Stimulated activated CD4-positive, alpha-beta T cell treated with anti-CD3 and anti-CD28 coated beads, Interleukin-2, amount 100 ng/mL, for 48 hours (primary cell): ENCODE results near the gene PTGES.

Experiments used
- DNase-seq, 2 donors: peaks; one replicate each; pipeline ENCODE4 v3.0.0-alpha.2; 2020

PTGES gene

DNA sequence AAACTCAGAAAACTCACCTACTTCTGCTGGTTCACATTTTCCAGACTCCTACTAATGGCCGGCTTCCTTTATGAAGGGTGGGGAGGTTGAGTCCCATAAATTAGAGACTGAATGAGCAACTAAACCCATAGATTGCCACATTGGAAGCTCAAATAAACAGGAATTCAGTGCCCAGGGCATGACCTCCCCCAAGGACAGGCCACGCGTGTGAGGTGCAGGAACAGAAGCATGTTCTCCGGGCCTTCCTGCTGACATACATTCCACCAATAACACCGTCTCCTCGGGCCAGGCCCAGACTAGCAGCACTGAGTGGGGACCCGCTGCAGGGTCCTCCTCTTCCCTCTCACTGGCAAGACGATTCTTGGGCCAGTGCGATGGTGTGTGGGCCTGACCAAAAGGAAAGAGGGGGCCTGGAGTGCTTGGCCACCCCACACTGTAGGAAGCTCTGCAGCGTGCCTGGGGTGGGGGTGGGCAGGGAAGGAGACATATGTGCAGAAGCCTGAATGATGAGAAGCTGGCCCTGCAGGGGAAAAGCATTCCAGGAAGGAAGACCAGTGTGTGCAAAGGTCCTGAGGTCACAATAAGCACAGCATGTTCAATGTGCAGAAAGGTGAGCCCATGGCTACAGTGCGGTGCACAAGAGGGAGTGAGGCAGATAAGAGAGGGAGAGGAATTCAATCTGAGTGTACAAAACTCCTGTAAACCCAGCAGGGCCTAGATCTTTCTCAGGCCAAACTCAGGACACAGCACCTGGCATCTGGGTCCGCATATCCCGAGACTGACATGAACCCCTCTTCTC is 12.0 kb downstream of the PTGES start:
- DNase-seq: no peak

DNA sequence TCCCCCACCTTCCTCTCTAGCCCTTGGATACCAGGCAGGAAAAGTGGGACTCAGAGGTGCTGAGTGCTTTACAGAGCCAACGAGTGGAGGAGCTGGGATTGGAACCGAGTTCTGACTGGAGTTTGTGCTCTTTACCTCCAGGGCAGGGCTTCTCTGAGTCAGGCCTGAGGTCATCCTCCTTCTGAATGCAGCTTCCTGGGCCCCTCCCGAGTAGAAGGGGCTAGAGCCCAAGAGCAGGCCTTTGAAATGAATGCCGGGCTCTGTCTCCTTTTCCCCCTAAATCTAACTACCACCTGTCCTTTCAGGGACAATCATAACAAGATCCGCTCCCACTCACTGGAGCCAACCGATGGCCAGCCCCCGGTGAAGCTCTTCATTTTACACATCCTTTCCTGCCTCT is 12.7 kb downstream of the PTGES start:
- no peak for DNase-seq

DNA sequence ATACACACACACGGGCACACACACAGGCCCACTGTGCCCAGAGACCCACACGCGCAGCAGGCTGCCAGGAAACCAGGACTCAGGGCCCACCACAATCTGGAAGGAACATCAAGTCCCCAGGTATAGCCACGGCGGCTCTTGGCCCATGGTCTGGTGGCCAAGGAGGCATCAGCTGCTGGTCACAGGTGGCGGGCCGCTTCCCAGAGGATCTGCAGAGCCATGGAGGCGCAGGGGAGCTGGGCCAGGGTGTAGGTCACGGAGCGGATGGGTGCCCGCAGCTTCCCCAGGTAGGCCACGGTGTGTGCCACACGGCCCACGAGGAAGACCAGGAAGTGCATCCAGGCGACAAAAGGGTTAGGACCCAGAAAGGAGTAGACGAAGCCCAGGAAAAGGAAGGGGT is 13.4 kb downstream of the PTGES start:
- DNase-seq: no peak

DNA sequence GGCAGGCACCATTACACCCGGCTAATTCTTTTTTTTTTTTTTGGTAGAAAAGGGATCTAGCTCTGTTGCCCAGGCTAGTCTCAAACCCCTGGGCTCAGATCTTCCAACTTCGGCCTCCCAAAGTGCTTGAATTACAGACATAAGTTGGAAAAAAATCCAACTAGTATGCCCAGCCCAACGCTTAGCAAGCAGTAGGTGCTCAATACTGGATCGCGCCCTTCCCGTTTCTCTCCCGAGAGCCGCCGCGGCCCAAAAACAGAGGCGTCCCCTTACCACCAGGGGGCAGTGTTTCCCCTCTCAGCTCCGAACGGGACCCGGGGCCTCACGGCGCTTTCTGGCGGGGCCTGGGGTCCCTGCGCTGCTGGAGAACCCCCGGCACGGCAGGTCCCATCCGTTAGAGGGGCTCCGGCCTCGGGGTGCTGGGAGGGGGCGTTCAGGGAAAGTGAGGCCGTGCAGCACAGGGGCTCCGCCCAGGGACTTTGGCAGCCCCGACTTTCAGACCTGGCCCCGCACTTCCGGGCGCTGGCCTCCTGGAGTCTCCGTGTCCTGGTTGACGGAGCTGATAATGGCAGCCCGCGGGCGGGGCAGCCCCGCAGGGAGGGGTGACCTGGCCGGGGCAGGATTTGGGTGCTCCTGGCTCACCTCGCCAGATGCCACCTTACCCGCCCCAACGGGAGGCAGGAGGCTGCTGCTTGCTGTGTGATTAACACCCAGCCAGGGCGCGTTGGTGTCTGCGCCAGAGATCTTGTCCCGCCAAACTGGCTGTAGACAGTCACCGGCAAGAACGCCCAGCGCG is 15.2 kb downstream of the PTGES start:
- peak; percentile 91 to 96 for DNase-seq

DNA sequence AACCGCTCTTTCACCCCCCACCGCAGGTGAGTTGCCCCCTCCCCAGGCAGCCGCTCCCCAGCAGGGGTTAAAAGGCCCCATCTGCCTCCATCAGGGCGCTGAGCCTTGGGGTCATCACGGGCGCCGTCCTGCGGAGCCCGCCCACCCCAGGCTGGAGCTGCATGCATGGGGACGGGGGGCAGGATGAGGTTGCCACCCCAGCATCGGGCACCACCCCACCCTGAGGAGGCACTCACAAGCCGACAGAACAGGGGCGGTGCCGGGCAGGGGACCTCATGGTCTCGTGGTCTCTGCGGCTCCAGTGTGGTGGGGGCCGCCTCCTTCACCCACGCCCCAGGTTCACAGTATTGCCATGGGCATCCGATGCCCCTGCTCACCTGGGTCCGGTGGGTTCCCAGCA is 16.5 kb downstream of the PTGES start:
- DNase-seq: no peak

DNA sequence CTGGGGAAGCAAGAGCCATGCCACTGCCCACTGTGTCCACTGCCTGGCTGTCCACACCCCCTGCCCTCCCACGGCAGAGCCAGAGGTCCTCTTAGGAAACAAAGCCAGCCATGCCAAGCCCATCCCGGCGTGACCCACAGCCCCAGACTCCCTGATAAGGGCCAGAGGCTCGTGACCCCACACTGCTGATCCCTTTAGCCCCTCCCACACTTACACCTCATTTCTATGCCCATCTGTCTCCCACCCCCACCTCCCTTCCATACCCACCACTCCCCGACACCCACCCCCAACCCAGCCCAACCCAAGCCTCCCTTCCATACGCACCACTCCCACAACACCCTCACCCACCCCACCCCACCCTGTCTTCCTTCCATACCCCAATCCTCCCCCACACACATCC is 17.3 kb downstream of the PTGES start:
- no peak for DNase-seq

DNA sequence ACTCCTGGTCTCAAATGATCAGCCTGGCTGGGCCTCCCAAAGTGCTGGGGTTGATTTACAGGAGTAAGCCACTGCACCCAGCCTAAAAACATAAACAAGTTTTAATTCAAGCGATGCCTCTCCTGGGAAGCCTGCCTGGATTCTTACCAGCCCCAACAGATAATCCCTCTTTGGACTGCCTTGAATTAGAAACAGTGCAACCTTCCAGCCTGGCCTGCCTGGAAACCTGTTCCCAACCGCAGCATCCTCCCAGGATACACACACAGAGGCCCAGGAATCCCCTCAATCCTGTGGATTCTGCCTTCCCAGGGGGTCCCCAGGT is 19.2 kb downstream of the PTGES start:
- no peak for DNase-seq

DNA sequence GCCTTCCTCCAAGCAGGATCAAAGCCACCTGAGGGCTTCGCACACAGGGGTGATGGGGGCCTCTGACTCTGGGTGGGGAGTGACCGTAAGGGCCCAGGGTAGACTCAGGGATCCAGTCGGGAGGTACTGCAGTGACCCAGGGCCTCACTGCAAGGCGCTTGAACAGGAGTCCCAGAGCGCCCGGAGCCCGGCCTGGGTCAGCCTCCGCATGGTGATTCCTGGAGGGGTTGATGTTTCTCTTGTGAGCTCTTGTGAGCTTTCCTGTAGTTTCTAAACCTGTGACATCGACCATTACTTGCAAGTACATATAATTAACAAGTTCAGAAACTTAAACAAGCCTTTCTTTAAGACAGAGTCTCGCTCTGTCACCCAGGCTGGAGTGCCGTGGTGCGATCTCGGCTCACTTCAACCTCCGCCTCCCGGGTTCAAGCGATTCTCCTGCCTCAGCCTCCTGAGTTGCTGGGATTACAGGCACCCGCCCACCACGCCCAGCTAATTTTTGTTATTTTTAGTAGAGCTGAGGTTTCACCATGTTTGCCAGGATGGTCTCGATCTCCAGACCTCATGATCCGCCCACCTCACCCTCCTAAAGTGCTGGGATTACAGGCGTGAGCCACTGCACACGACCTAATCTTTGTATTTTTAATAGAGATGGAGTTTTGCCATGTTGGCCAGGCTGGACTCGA is 19.8 kb downstream of the PTGES start:
- no peak for DNase-seq

DNA sequence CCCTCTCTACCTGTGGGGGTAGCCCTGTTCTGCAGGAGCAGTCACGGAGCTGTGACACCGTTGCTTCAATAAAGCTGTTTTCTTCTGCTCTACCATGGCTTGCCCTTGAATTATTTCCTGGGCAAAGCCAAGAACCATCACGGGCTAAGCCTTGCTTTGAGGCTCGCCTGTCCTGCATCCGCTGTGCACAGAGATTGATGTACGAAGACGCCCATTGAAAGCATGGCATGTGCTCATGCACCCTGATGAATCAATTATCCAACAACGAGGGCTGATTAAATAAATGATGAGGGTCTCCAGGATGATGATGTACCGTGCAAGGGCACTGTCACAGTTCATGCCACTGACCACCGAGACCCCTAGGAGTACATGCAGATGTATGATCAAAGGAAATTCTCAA is 20.7 kb downstream of the PTGES start:
- no peak for DNase-seq

DNA sequence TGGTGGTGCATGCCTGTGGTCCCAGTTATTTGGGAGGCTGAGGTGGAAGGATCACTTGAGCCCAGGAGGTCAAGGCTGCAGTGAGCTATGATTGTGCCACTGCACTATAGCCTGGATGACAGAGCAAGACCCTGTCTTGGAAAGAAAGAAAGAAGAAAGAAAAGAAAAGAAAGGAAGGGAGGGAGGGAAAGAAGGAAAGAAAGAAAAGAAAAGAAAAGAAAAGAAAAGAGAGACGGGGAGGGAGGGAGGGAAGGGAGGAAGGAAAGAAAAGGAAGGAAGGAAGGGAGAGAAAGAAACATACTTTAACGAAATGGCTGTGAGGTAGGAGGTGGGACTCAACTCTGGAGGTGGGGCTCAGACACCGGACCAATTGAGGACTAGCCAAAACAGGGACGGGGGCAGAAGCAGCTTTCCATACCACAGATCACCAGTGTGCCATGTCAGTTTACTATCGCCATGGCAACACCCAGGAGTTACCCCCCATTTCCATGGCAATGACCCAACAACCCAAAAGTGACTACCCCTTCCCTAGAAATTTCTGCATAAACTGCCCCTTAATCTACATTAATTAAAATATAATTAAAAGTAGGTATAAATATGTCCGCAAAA is 21.3 kb downstream of the PTGES start:
- DNase-seq: no peak

DNA sequence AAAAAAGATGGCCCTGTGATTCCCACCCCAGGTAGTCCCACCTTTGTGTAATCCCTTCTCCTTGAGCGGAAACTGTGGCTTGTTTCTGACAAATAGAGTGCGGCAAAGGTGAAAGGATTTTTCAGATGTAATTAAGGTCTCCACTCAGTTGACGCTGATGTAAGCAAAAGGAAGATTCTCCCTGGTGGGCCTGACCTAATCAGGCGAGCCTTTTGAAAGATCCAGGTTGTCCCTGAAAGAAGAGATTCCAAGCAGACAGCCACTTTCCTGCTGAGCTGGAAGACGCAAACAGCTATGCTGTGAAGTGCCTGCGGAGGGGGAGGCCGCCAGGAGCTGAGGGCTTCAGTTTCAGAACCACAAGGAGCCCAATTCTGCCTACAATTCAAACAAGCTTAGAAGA is 24.1 kb downstream of the PTGES start:
- no peak for DNase-seq

DNA sequence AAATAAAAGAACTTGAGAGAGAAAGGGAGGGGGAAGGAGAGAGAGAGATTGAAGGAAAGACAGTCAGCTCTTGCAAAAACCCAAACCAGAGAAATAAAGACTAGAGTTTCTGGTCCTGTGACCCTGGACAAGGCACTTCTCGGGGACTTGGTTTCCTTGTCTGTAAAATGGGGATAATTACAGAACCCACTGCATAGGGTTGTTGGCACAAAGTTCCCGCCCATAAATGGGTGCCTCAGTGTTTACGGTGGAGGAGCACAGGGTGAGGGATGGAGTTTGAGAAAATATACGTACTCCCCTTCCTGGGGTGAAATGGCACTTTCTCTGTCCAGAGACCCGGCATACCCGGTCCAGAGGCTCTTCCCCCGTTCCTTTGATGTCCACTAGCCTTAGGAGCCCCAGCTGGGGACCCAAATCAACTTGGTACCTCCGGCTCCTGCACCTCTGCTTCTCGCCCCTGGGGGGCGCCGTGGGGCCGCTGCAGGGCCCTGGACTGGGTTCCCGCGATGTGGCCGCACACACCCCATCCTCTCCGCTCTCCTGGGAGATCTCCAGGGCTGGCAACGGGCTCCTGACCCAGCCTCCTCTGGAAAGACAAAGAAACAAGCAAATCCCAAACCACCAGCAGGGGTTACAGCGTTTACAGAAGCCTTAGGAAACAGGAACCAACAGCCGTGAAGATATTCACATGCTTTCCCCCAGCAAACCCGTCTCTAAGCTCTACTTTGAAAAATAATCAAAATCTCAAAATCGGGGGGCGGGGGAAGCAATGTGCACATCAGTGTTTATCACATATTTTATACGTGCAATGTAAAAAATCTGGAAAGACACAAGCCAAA is 26.3 kb downstream of the PTGES start:
- peak; percentile 66 to 70 for DNase-seq

DNA sequence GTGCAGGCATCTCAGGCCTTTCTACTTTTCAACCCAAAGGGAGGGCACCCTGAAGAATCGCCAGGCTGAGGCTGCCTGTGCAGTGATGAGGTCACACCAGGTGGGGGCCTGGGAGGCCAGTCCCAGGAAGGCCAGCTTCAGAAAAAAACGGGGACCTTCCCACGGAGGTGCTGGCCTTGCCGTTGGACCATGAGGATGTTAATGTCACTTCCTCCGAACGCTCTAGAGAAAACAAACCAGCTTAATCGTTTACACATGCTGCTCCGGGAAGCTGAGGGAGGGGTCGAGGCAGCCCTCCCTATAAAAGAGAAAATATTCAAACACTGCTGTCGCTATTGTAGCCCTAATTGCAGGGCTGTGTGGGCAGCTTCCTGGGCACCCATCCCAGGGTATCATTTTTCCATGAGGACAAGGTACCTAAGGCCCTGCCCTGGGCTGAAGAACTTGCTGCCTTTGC is 27.0 kb downstream of the PTGES start:
- no peak for DNase-seq

DNA sequence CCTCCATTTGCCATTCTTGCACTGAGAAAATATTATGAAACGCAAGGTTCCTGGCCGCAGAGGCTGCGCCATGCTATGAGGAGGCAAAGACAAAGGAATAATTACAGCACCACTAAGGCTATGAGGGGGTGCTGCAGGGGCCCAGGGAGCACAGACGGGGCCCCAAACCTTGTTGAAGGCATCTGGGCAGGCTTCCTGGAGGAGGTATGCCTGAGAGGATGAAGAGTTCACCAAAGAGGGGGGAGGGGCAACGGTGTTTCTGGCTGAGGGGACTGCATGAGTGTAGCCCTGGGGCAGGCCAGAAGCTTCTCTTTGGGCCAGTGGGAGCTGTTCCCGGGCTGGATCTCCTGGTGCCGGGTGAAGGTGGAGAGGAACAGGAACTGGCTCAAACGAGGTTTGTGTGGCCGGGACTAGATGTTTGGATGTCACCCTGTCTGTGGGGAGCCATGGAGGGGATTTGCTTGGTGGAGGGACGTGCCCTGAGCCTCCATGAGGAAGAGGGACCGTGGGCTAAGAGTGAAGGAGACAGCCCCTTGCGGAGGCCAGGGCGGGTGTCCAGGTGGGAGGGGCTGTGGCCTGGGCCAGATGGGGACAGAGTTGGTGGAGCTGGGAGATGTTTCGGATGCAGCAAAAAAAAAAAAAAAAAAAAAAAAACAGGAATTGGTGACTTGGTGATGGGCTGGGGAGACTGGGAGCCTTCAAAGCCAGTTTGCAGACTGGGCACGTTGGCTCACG is 28.2 kb downstream of the PTGES start:
- no peak for DNase-seq

DNA sequence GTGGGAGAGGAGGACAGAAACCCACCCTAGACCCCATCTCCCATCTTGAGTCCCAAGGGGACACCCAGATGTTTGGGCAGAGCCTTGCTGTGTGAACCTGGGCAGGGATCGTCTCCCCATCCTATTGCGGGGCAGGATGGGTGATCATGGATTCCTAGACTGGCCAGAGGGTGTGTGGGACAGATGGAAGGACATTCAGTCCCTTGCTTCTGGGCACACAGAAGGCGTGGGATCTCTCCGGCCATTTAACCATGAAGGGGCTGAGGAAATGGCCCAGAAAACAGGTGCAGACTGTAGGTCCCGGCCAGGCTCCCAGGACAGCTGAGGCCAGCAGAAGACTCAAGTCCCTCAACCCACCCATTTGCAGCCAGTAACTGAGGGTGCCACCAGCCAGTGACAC is 29.9 kb downstream of the PTGES start:
- DNase-seq: no peak

DNA sequence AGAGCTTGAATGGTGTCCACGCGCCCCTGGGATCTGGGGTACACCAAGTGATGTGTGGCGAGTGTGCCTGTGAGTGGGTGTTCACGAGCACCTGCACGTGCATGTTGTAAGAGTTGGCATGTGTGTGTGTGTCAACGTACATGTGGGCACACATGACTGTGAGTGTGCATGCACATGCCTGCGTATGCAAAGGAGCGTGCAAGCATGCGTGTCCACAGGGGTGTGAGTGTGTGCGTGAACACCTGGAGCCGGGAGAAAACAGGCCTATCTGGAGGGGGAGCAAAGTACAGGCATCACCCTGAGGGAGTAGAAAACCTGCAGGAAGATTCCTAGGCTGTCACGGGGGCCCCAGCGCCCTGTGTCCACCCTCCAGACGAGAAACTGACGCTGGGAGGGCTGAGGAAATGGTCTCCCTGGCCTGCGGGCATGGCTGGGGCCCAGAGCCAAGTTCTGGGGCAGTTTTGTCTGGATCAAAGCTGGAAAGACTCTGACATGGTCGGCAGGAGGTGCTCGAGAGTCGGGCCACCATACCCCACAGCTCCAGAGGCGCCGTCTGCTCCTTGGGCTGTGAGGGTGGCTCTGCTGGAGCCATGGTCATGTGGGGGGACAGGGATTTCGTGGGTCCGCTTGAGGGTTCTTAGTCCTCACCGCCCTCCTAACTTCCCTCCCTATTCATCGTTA is 31.8 kb downstream of the PTGES start:
- DNase-seq: no peak

DNA sequence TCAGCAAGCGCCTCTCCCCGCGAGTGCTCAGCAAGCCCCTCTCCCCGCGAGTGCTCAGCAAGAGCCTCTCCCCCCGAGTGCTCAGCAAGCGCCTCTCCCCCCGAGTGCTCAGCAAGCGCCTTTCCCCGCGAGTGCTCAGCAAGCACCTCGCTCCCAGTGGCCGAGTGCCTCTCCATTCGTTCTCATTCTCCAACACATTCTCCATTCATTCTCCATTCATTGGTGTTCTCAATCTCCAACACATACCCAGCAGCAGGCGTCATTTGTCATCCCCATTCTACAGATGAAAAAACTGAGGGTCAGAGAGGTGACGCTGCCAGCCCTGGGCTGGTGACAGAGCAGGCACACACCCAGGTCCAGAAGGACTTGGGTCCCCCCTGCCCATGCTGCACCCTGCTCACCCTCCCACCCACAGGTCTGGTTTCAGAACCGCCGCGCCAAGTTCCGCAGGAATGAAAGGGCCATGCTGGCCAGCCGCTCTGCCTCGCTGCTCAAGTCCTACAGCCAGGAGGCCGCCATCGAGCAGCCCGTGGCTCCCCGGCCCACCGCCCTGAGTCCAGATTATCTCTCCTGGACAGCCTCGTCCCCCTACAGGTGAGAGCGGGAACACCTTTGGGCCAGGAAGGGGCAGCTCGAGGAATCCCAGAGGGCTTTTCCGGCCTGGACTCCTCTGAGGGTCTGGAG is 32.5 kb downstream of the PTGES start:
- DNase-seq: no peak

DNA sequence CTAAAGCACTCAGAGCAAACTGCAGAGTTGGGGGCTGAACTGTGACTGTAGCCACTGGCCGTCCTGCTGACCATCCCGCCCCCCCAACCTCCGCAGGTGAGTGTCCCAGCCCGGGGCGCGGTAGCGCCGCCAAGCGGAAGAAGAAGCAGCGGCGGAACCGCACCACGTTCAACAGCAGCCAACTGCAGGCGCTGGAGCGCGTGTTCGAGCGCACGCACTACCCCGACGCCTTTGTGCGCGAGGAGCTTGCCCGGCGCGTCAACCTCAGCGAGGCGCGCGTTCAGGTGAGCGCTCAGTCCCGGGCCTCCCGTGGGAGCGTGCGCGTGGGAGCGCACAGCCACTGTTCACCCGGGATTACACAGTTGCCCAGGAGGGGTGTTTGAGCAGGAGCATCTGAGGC is 33.7 kb downstream of the PTGES start:
- DNase-seq: no peak

DNA sequence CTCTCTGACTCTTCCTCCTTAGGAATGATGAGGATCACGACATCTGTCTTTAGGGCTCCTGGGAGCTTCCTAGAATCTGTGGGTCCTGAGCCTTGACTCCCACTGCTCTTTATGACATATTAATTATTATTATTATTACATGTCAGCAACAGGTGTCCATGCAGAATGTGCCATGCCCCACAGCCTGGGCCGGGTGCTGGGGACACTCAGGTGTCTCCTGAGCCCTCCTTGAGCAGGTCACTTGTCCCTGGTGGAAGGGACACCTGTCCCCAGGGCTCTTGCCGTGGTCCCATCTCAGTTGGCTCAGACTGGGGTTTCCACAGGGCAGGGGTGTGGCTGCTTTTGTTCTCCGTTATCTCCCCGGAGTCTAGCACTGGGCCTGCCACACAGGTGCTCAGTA is 34.2 kb downstream of the PTGES start:
- no peak for DNase-seq

DNA sequence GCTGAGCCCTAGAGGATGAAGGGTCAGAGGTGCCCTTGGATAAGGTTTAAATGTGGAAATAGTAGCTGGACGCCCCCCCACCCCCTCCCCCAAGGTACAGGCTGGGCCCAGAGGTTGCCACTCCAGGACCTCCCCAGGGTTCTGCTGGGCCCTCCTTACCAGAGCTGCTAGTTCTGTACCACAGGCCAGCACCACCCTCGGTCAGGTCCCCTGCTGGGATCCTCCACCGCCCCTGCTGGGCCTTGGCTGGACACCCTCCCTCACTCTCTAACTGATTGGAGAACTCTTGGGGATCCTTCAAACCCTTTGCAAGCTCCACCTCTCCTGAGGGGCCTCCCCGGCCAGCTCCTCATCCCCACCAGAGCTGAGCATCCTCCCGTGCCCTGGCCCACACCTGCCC is 34.9 kb downstream of the PTGES start:
- DNase-seq: no peak

DNA sequence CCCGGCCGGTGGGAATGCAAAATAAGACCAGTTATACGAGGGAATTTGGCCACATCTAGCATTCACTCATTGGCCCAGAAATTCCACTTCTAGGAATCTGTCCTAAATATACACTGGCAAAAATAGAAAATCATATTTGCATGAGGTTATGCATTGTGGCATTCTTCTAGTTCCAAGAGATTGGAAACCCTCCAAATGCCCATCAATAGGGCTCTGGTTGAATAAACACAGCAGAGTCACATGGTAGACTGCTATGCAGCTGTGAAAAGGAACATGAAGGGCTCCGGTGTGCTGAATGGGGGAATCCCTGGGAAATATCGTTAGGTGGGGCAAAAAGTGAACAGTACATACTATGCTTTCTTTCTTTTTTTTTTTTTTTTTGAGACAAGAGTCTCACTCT is 36.8 kb downstream of the PTGES start:
- DNase-seq: no peak
